HepG2 (cell line): ENCODE data around the gene NAPB. TPM values are rescaled to one million over a fixed set of nuclear protein-coding genes. Genes with fewer than 3 reads are reported as not detected.
A peak's percentile ranks its signal among the peaks of the same experiment; 100 is the strongest.

Experiments used
- ATF3 ChIP-seq: sonication (generic); formaldehyde crosslinking; IDR thresholded peaks from 2 replicates; pipeline ENCODE4 v1.4.0; 2020; ENCODE audit warnings: missing genetic modification reagents
- CBX1 ChIP-seq: IDR thresholded peaks from one replicate; pipeline ENCODE4 v1.6.1; 2016; ENCODE audit warnings: antibody characterized with exemption, low read depth
- HBP1 ChIP-seq: IDR thresholded peaks from 2 replicates; pipeline ENCODE4 v1.6.1; 2016; ENCODE audit warnings: low read depth, control low read depth
- KDM5A ChIP-seq: fragments of 200-600 bp; sonication (generic); IDR thresholded peaks from 2 replicates; pipeline ENCODE4 v1.7.0; 2018; ENCODE audit warnings: antibody characterized with exemption, mild to moderate bottlenecking, low read length, borderline replicate concordance
- MYPOP ChIP-seq: sonication (generic); formaldehyde crosslinking; IDR thresholded peaks from 2 replicates; pipeline ENCODE4 v1.8.1; 2023; ENCODE audit warnings: mild to moderate bottlenecking, moderate library complexity, missing genetic modification reagents
- PBX2 ChIP-seq: IDR thresholded peaks from 2 replicates; pipeline ENCODE4 v1.6.1; 2016; ENCODE audit warnings: control low read depth
- PHF5A ChIP-seq: IDR thresholded peaks from one replicate; pipeline ENCODE4 v1.6.1; 2018; ENCODE audit warnings: low read depth, missing genetic modification reagents; ENCODE audit not compliant: unreplicated experiment
- POLR2AphosphoS5 ChIP-seq: IDR thresholded peaks from 2 replicates; pipeline ENCODE4 v1.6.1; 2012; ENCODE audit warnings: low read depth, low read length
- RORA ChIP-seq: sonication (generic); formaldehyde crosslinking; IDR thresholded peaks from 2 replicates; pipeline ENCODE4 v1.5.0; 2020; ENCODE audit warnings: mild to moderate bottlenecking, missing genetic modification reagents, moderate library complexity
- WIZ ChIP-seq: sonication (generic); formaldehyde crosslinking; IDR thresholded peaks from 2 replicates; pipeline ENCODE4 v1.5.1; 2020; ENCODE audit warnings: mild to moderate bottlenecking, missing genetic modification reagents
- ZBTB2 ChIP-seq: sonication (generic); formaldehyde crosslinking; IDR thresholded peaks from 2 replicates; pipeline ENCODE4 v1.8.0; 2022; ENCODE audit warnings: low read depth, missing genetic modification reagents
- ZIK1 ChIP-seq: sonication (generic); formaldehyde crosslinking; IDR thresholded peaks from 2 replicates; pipeline ENCODE4 v1.5.0; 2020; ENCODE audit warnings: mild to moderate bottlenecking, low read depth, missing genetic modification reagents, borderline replicate concordance
- ZNF10 ChIP-seq: sonication (generic); formaldehyde crosslinking; IDR thresholded peaks from 2 replicates; pipeline ENCODE4 v1.4.0; 2020; ENCODE audit warnings: mild to moderate bottlenecking, low read depth, missing genetic modification reagents, borderline replicate concordance
- ZNF124 ChIP-seq: sonication (generic); formaldehyde crosslinking; IDR thresholded peaks from 2 replicates; pipeline ENCODE4 v1.4.0; 2020; ENCODE audit warnings: missing genetic modification reagents
- ZNF234 ChIP-seq: sonication (generic); formaldehyde crosslinking; conservative IDR thresholded peaks from 2 replicates; pipeline ENCODE4 v1.5.1; 2020; ENCODE audit warnings: mild to moderate bottlenecking, missing genetic modification reagents
- ZNF547 ChIP-seq: sonication (generic); formaldehyde crosslinking; IDR thresholded peaks from 2 replicates; pipeline ENCODE4 v1.5.1; 2020; ENCODE audit warnings: mild to moderate bottlenecking, missing genetic modification reagents
- ZNF576 ChIP-seq: sonication (generic); formaldehyde crosslinking; IDR thresholded peaks from 2 replicates; pipeline ENCODE4 v1.4.0; 2020; ENCODE audit warnings: mild to moderate bottlenecking, missing genetic modification reagents
- ZNF678 ChIP-seq: sonication (generic); formaldehyde crosslinking; IDR thresholded peaks from 2 replicates; pipeline ENCODE4 v1.4.0; 2020; ENCODE audit warnings: mild to moderate bottlenecking, missing genetic modification reagents
- ZNF7 ChIP-seq: IDR thresholded peaks from 2 replicates; pipeline ENCODE4 v1.6.1; 2016; ENCODE audit warnings: missing biosample characterization, missing genetic modification reagents
- ZNF740 ChIP-seq: sonication (generic); formaldehyde crosslinking; IDR thresholded peaks from 2 replicates; pipeline ENCODE4 v1.4.0; 2020; ENCODE audit warnings: missing genetic modification reagents
- ZNF879 ChIP-seq: sonication (generic); formaldehyde crosslinking; IDR thresholded peaks from 2 replicates; pipeline ENCODE4 v1.8.1; 2023; ENCODE audit warnings: missing genetic modification reagents
- ZSCAN29 ChIP-seq: sonication (generic); formaldehyde crosslinking; conservative IDR thresholded peaks from 2 replicates; pipeline ENCODE4 v1.4.0; 2020; ENCODE audit warnings: mild to moderate bottlenecking, missing genetic modification reagents
- polyA plus RNA-seq, 8 experiments: library from polyadenylated mRNA; depleted of rRNA in 3 of 8; stranded (reverse) in 7 of 8; unstranded in 1 of 8; fragments of >200 nt; fragmentation: Illumina TruSeq in 4 of 8; extraction: Trizol in 4 of 8; gene quantifications; 2 replicates each; pipeline versions ENCODE4 v1.2.1 to v1.2.3, GENCODE V29; 2011 to 2016; ENCODE audit warnings: low read depth in 4 of 8, missing spikeins in 1 of 8, mixed read lengths in 1 of 8; ENCODE audit not compliant: insufficient read depth in 1 of 8
- total RNA-seq, 5 experiments: library from RNA; depleted of rRNA; stranded (reverse); fragments of >200 nt; fragmentation: Illumina TruSeq; extraction: Trizol; gene quantifications; 2 replicates each; pipeline ENCODE4 v1.2.3, GENCODE V29; 2016; ENCODE audit warnings: low read depth in 1 of 5

The NAPB gene
- total and polyA plus RNA-seq, 2 of the 13 experiments (the other 11 are each of a cell fraction or from before 2014, with no cell fraction given) = 15.2 to 16.1 TPM

- TF ChIP-seq ZNF740 (CRISPR knock-in tag) = 0 out of 2 replicates have a peak, but pooled peaks have one; percentile 61
- TF ChIP-seq ZNF124 = no peak
- TF ChIP-seq PHF5A (CRISPR knock-in tag) = no peak
- TF ChIP-seq POLR2AphosphoS5 = no peak
- no peak for TF ChIP-seq ZBTB2 (CRISPR knock-in tag)
- no peak for TF ChIP-seq ZNF547
- TF ChIP-seq CBX1 = no peak
- TF ChIP-seq ZNF576 (CRISPR knock-in tag) = no peak
- TF ChIP-seq RORA = no peak
- peak; percentile 79; the same call in 1 of the 2 replicates for TF ChIP-seq MYPOP (CRISPR knock-in tag)
- TF ChIP-seq ZNF234 (CRISPR knock-in tag) = no peak
- no peak for TF ChIP-seq HBP1 (CRISPR knock-in tag)
- TF ChIP-seq KDM5A = no peak
- no peak for TF ChIP-seq ZNF7 (CRISPR knock-in tag)
- no peak for TF ChIP-seq ZSCAN29 (CRISPR knock-in tag)
- TF ChIP-seq ZNF678 (CRISPR knock-in tag) = no peak
- no peak for TF ChIP-seq ZNF879 (CRISPR knock-in tag)
- no peak for TF ChIP-seq PBX2 (CRISPR knock-in tag)
- no peak for TF ChIP-seq ZNF10 (CRISPR knock-in tag)
- TF ChIP-seq WIZ (CRISPR knock-in tag) = no peak
- no peak for TF ChIP-seq ZIK1
- TF ChIP-seq ATF3 = no peak
Measured at GRCh38 chr20:23435626-23436539, 14.6 kb upstream of the NAPB start (continued).
